Uterus (tissue), 4 donors: ENCODE results near the gene MSX2. TPM values are rescaled to one million over a fixed set of nuclear protein-coding genes. Genes with fewer than 3 reads are reported as not detected.

Source experiments
- DNase-seq, 2 donors: peaks; one replicate each; pipeline ENCODE4 v3.0.0-alpha.2; 2019 to 2020
- H3K27ac ChIP-seq, 2 donors: fragments of 200-600 bp; sonication (generic); 1 replicate in 1 of 2; 2 replicates in 1 of 2; pipeline ENCODE4 v1.5.1; 2016 to 2018
- H3K27me3 ChIP-seq, 2 donors: fragments of 200-600 bp; sonication (generic); one replicate each; pipeline ENCODE4 v1.5.1; 2018 to 2019; ENCODE audit warnings: control low read depth in 1 of 2
- H3K36me3 ChIP-seq, 2 donors: fragments of 200-600 bp; sonication (generic); one replicate each; pipeline ENCODE4 v1.5.1; 2019; ENCODE audit warnings: control low read depth in 1 of 2
- H3K4me1 ChIP-seq, 2 donors: fragments of 200-600 bp; sonication (generic); one replicate each; pipeline ENCODE4 v1.5.1; 2018 to 2019; ENCODE audit warnings: control low read depth in 1 of 2
- H3K4me3 ChIP-seq, 2 donors: fragments of 200-600 bp; sonication (generic); 1 replicate in 1 of 2; 2 replicates in 1 of 2; pipeline ENCODE4 v1.5.1; 2018 to 2019; ENCODE audit warnings: mild to moderate bottlenecking in 1 of 2
- H3K9me3 ChIP-seq, 2 donors: fragments of 200-600 bp; sonication (generic); one replicate each; pipeline ENCODE4 v1.5.1; 2019; ENCODE audit warnings: control low read depth in 1 of 2
- POLR2A ChIP-seq, 2 donors: fragments of 450-650 bp; IDR thresholded peaks; one replicate each; pipeline ENCODE4 v1.6.1; 2016; ENCODE audit warnings: antibody characterized with exemption in 2 of 2, mild to moderate bottlenecking in 1 of 2, moderate library complexity in 1 of 2
- intact Hi-C: fragments of 100-400 bp; cut with DNase I; formaldehyde crosslinking; loops from one replicate; pipeline ENCODE4 v1.15.1; 2023; ENCODE audit warnings: low total_unique reads
- total RNA-seq, 4 donors: library from RNA; depleted of rRNA in 3 of 4; stranded (reverse); fragments of >200 nt in 3 of 4; gene quantifications; one replicate each; pipeline versions ENCODE4 v1.1.0 to v1.2.4, GENCODE V29; 2014 to 2023
- TF ChIP-seq, protein P1 (sequence below), 4 experiments: fragments of 200-600 bp in 2 of 4; fragments of 450-650 bp in 2 of 4; sonication (generic) in 2 of 4; IDR thresholded peaks; one replicate each; pipeline ENCODE4 v1.5.1; 2016 to 2019; ENCODE audit warnings: antibody characterized with exemption in 4 of 4, mild to moderate bottlenecking in 2 of 4, moderate library complexity in 1 of 4
- donor health status: DM: yes; HTN: yes; CAD: no.

Gene MSX2
- total RNA-seq, result 1 to 10 TPM in 1 of 4 donors, under 1 TPM in 1, not detected in 2; 0.37 to 7.5 TPM

DNA sequence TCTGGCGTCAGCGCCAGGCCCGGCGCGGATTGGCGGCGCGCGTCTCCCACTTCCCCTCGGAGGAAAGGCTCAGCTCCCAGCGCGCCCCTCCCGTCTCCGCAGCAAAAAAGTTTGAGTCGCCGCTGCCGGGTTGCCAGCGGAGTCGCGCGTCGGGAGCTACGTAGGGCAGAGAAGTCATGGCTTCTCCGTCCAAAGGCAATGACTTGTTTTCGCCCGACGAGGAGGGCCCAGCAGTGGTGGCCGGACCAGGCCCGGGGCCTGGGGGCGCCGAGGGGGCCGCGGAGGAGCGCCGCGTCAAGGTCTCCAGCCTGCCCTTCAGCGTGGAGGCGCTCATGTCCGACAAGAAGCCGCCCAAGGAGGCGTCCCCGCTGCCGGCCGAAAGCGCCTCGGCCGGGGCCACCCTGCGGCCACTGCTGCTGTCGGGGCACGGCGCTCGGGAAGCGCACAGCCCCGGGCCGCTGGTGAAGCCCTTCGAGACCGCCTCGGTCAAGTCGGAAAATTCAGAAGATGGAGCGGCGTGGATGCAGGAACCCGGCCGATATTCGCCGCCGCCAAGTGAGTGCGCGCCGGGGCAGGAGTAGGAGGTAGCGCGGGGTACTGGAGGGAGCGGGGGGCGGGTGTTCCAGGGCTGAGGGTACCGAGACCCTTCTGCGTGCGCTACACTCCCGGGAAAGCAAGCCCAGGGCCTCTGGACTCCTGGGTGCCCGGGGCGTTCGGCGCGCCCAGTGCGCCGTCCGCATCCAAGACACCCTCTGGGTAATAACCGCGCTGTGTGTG, at the start of gene MSX2:
Gene MSX2, plus strand, starts transcription at position 99 of the 777 bp plus-strand sequence. Its CDS starts 78 bp downstream, at position 177.
- H3K4me1 ChIP-seq, result no peaks in the 10 kb centered on the region
- peak; percentile 66 to 72 for DNase-seq
- no peaks in the 10 kb centered on the region for H3K36me3 ChIP-seq
- intact Hi-C loops, result no loop called here
- peak within 1 kb of the TSS; percentile 30 to 50 for H3K27ac ChIP-seq
- peaks cover 0 to 34% of the 10 kb centered on the region in 2 donors for H3K27me3 ChIP-seq
- TF ChIP-seq, protein P1, sequence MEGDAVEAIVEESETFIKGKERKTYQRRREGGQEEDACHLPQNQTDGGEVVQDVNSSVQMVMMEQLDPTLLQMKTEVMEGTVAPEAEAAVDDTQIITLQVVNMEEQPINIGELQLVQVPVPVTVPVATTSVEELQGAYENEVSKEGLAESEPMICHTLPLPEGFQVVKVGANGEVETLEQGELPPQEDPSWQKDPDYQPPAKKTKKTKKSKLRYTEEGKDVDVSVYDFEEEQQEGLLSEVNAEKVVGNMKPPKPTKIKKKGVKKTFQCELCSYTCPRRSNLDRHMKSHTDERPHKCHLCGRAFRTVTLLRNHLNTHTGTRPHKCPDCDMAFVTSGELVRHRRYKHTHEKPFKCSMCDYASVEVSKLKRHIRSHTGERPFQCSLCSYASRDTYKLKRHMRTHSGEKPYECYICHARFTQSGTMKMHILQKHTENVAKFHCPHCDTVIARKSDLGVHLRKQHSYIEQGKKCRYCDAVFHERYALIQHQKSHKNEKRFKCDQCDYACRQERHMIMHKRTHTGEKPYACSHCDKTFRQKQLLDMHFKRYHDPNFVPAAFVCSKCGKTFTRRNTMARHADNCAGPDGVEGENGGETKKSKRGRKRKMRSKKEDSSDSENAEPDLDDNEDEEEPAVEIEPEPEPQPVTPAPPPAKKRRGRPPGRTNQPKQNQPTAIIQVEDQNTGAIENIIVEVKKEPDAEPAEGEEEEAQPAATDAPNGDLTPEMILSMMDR (IDR thresholded peaks at IDR 0.05), result peak in 1 of 4 experiments; percentile 3
- TF ChIP-seq POLR2A (IDR thresholded peaks at IDR 0.05), result peak; percentile 47 to 56
- H3K4me3 ChIP-seq, result peak within 1 kb of the TSS; percentile 43 to 50
- H3K9me3 ChIP-seq, result no peaks in the 10 kb centered on the region

DNA sequence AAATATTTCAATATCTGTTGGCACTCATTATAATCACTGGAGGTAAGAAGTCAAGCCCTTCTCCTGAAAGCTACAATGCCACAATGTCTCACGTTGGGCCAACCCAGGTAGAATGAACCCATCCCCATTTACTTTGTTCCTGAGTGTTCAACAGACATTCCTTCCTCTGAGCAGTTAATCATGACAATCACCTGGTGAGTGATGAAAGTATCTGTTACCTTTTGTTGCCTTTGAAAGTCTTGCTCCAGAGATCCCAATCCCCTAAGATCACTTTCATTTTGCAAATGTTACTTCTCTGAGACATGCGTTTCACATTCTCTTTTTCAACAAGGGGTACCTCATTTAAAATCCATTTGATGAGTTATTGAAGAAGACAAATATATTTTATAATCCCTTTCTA, 49.3 kb upstream of the MSX2 start:
- DNase-seq, result no peak
- Histone ChIP-seq H3K27me3 (peaks cover 0 to 4% of the 10 kb centered on the region in 2 donors), H3K9me3 (no peaks in the 10 kb centered on the region), H3K27ac (no peak overlapping the region), H3K4me3 (no peak overlapping the region), H3K36me3 (no peaks in the 10 kb centered on the region), H3K4me1 (no peaks in the 10 kb centered on the region)
- intact Hi-C loops, result no loop called here
- no peak for TF ChIP-seq POLR2A (IDR thresholded peaks at IDR 0.05)
- TF ChIP-seq, protein P1 (IDR thresholded peaks at IDR 0.05), result no peak

DNA sequence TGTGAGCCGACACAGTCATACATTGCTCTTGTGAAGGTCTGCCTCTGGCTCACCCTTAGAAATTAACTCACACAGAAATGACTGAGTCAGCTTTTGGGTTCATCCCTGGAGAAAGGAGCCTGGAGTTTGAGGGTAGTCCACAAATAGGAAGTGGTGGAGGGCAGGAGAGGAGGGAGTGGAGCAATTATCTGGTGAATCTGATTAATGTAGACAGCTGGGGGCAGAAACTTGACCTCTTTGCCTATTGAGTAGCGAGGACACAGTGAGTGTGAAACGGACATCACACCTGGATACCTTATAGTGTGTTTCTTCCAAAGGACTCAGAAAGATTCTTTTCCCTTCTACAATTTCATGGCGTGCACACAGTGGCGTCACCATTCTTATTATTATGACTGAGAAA, 48.5 kb upstream of the MSX2 start:
- intact Hi-C loops, result no loop called here
- Histone ChIP-seq H3K27me3 (peaks cover 0 to 4% of the 10 kb centered on the region in 2 donors), H3K36me3 (no peaks in the 10 kb centered on the region), H3K27ac (no peak overlapping the region), H3K4me3 (no peak overlapping the region), H3K4me1 (no peaks in the 10 kb centered on the region), H3K9me3 (no peaks in the 10 kb centered on the region)
- no peak for DNase-seq
- no peak for TF ChIP-seq POLR2A (IDR thresholded peaks at IDR 0.05)
- TF ChIP-seq, protein P1 (IDR thresholded peaks at IDR 0.05), result no peak

DNA sequence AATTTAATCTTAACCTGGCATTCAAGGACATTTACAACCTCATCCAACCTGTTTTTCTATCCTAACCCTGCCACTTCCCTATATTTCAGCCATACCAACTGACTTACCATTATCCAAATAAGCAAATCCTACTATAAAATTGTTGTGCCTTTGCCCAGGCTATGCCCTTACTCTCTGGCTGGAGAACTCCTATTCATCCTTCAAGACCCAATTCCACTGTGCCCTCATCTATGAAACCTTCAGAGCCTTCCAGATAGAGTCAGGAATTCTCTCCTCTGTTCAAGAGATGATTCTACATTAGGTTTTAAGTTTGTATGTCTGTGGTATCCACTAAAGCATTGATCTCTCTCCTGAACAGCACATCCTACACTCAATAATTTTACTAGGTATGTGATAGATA, 46.3 kb upstream of the MSX2 start:
- intact Hi-C loops, result no loop called here
- Histone ChIP-seq H3K4me1 (no peaks in the 10 kb centered on the region), H3K27ac (no peak overlapping the region), H3K4me3 (no peak overlapping the region), H3K9me3 (no peaks in the 10 kb centered on the region), H3K27me3 (peaks cover 0 to 4% of the 10 kb centered on the region in 2 donors), H3K36me3 (no peaks in the 10 kb centered on the region)
- no peak for DNase-seq
- TF ChIP-seq POLR2A (IDR thresholded peaks at IDR 0.05), result no peak
- TF ChIP-seq, protein P1 (IDR thresholded peaks at IDR 0.05), result no peak

DNA sequence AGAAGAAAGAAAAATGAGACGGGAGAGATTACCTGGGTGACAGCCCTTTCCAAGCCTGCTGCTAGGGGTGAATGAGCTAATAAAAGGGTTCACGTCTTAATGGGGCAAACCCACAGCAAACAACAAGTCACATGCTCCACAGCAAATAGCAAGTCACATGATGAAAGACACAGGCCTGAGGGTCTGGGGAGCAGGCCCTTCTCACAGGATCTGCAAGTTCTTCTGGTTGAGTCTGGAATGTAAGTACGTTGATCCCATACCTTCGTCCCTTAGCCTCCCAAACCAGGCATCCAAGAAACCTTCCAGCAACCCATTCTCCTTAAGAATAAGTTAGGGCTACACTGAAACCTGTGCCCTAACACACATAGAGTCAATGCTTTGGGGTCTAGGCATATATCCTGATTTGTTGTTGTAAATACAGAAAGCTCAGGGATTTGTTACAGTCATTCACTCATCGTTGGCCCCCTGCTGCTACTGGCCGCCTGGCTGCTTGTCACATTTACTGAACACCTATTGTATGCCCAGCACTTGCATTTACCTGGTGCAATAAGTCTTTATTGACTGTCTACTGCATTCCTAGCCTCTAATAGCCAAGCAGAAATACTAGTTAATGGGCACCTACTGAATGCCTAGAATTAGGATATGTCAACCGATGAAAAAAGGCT, 43.3 kb upstream of the MSX2 start:
- intact Hi-C loops, result no loop called here
- no peak for DNase-seq
- Histone ChIP-seq H3K4me1 (no peaks in the 10 kb centered on the region), H3K9me3 (no peaks in the 10 kb centered on the region), H3K27ac (no peak overlapping the region), H3K36me3 (no peaks in the 10 kb centered on the region), H3K4me3 (no peak overlapping the region), H3K27me3 (peaks cover 0 to 4% of the 10 kb centered on the region in 2 donors)
- no peak for TF ChIP-seq POLR2A (IDR thresholded peaks at IDR 0.05)
